BE2C (cell line): ENCODE data around the gene OSBPL6.
"Not testable (repeated sequence)": the region's sequence is repeated elsewhere in the genome, so short reads cannot be mapped to it uniquely, and the experiment has no call there.

Source experiments
- DNase-seq: peaks from one replicate; pipeline ENCODE4 v3.0.0-alpha.2; 2020
- H3K27me3 ChIP-seq: fragments of 250-450 bp; sonication (Bioruptor Pico); 2 replicates; pipeline ENCODE4 v1.5.1; 2020; ENCODE audit warnings: mild to moderate bottlenecking
- H3K36me3 ChIP-seq: fragments of 250-450 bp; sonication (Bioruptor Pico); 2 replicates; pipeline ENCODE4 v1.5.1; 2020; ENCODE audit warnings: mild to moderate bottlenecking
- H3K4me1 ChIP-seq: fragments of 250-450 bp; sonication (Bioruptor Pico); 2 replicates; pipeline ENCODE4 v1.5.1; 2020
- H3K4me3 ChIP-seq: 2 replicates; pipeline ENCODE4 v1.5.1; 2011; ENCODE audit warnings: low read depth, low read length
- H3K9me3 ChIP-seq: fragments of 250-450 bp; sonication (Bioruptor Pico); 2 replicates; pipeline ENCODE4 v1.5.1; 2020
- CTCF ChIP-seq: IDR thresholded peaks from 2 replicates; pipeline ENCODE4 v1.5.1; 2012; ENCODE audit warnings: mild to moderate bottlenecking, low read depth, low read length

Gene OSBPL6

DNA sequence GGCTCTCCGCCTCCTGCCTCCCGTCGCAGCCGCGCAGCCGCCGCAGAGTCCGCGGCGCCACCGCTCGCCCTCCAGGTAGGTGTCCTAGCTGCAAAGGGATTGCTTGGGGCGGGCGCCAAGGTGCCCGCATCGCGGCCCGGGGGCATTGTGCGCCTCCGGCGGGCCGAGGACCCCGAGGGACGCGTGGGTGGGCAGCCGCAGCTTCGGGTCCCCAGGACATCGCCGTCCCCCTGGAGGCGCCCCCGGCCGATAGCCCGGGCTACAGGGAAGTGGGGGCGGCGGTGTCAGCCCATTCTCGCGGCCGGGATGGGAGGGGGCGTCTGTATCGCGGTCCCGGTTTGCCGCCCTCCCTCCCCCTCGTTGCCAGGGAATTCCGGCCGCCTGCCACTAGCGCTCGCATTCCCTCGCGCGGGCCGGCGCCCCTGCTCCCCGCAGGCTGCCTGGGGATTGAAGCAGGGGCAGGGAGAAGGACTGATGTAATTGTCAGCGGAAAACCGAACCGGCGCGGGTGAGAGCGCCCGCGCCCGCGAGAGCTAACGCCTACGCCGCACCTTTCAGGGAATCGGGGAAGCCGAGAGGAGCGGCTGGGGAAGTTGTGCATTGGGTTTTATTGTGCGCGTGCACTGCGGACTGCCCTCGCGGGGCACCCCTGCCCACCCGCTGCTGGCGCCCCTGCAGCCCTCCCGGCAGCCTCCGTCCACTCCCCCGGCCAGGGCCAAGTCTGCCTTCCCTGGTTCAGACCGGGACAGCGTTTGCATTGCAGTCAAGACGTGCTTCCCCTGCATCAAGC is 483 bp downstream of the OSBPL6 start:
- no peaks in the 10 kb centered on the region for H3K36me3 ChIP-seq
- no peaks in the 10 kb centered on the region for H3K27me3 ChIP-seq
- H3K9me3 ChIP-seq = no peaks in the 10 kb centered on the region
- no peaks in the 10 kb centered on the region for H3K4me1 ChIP-seq
- peak; percentile 67 for DNase-seq
- H3K4me3 ChIP-seq = peak overlapping the region; percentile 78
- no peak for TF ChIP-seq CTCF

GRCh38 chr2:178195390-178196166 is 1.3 kb downstream of the OSBPL6 start:
- no peaks in the 10 kb centered on the region for H3K9me3 ChIP-seq
- no peaks in the 10 kb centered on the region for H3K36me3 ChIP-seq
- H3K4me1 ChIP-seq = no peaks in the 10 kb centered on the region
- no peak for TF ChIP-seq CTCF
- no peak for DNase-seq
- H3K4me3 ChIP-seq = peak overlapping the region; percentile 78
- H3K27me3 ChIP-seq = no peaks in the 10 kb centered on the region

- no peak for DNase-seq
- TF ChIP-seq CTCF = no peak
- no peak overlapping the region for H3K4me3 ChIP-seq
- H3K4me1 ChIP-seq = no peaks in the 10 kb centered on the region
- H3K36me3 ChIP-seq = no peaks in the 10 kb centered on the region
- H3K9me3 ChIP-seq = no peaks in the 10 kb centered on the region
- no peaks in the 10 kb centered on the region for H3K27me3 ChIP-seq
Measured at GRCh38 chr2:178197791-178198190, 3.5 kb downstream of the OSBPL6 start.

- H3K4me1 ChIP-seq, H3K36me3 ChIP-seq, H3K27me3 ChIP-seq, H3K4me3 ChIP-seq, DNase-seq, H3K9me3 ChIP-seq: not testable (repeated sequence)
Measured at GRCh38 chr2:178198441-178198840, 4.1 kb downstream of the OSBPL6 start.

- Histone ChIP-seq H3K27me3 (no peaks in the 10 kb centered on the region), H3K36me3 (no peaks in the 10 kb centered on the region), H3K4me1 (no peaks in the 10 kb centered on the region), H3K9me3 (no peaks in the 10 kb centered on the region), H3K4me3 (no peak overlapping the region)
- DNase-seq = no peak
- no peak for TF ChIP-seq CTCF
Measured at GRCh38 chr2:178199334-178199733, 5.0 kb downstream of the OSBPL6 start.

DNA sequence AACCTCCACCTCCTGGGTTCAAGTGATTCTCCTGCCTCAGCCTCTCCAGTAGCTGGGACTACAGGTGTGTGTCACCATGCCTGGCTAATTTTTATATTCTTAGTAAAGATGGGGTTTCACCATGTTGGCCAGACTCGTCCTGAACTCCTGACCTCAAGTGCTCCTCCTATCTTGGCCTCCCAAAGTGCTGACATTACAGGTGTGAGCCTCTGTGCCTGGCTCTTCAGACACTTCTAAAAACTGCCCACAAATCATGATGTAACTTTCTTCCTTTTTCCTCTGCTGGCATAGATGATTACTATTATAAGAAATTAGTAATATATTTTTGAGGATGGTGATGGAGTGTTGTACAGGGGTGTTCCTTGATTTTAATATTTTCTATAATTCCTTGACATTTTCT is 6.0 kb downstream of the OSBPL6 start:
- no peaks in the 10 kb centered on the region for H3K4me1 ChIP-seq
- TF ChIP-seq CTCF = no peak
- no peaks in the 10 kb centered on the region for H3K36me3 ChIP-seq
- no peaks in the 10 kb centered on the region for H3K9me3 ChIP-seq
- no peaks in the 10 kb centered on the region for H3K27me3 ChIP-seq
- DNase-seq = no peak
- H3K4me3 ChIP-seq = no peak overlapping the region
